ENCODE measurements around the gene RASA3. TPM values are rescaled to one million over a fixed set of nuclear protein-coding genes. Genes with fewer than 3 reads are reported as not detected.
A peak's percentile ranks its signal among the peaks of the same experiment; 100 is the strongest.

The RASA3 gene
- total RNA-seq, 1 experiment from 2014 or later: 10.0 TPM

DNA sequence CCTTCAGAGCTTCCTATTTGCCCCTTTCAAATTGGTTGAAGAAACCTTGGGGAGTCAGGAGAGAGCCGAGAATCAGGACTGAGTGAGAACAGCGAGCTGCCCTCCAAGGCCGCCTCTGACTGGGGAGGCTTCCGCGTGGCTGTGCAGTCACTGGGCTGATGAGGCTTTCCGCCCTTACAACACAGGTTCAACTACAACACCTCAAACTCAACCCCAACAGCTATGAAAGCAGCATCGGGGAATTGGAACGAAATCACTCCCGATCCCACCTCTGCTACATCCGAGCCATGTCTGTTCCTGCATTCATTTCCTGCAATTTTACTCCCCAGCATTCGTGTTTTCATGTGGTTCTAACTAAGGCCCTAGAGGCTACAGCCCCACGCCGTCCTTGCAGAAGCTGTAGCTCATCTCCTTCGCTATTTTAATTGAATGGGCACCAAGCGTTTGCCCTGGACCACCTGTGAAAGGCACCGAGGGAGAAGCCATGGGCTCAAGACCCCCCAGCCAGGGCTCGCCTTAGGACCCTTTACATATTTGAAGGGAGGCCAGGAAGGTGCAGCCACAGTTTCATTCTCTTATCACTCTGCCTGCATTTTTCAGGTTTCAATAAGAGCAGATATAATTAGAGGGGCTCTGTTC is 12.3 kb upstream of the RASA3 start:
- Histone ChIP-seq H3K27ac (no peak overlapping the region), H3K9me3 (ENCODE audit: insufficient read depth, low read depth) (no peaks in the 10 kb centered on the region), H3K36me3 (ENCODE audit: low read depth) (no peaks in the 10 kb centered on the region), H3K4me2 (no peak overlapping the region), H3K9me2 (ENCODE audit: insufficient read depth) (no peaks in the 10 kb centered on the region), H3K79me2 (ENCODE audit: low read depth) (no peaks in the 10 kb centered on the region), H3F3A (ENCODE audit: insufficient read depth, low read depth) (peaks cover 15% of the 10 kb centered on the region), H2AFZ (no peak overlapping the region), H3K4me3 (no peak overlapping the region), H3K4me1 (replicated peaks; ENCODE audit: insufficient read depth) (peaks cover 3% of the 10 kb centered on the region; the same call in 1 of the 2 replicates), H4K20me1 (ENCODE audit: insufficient read depth) (no peaks in the 10 kb centered on the region), H3K27me3 (ENCODE audit: insufficient read depth, low read depth) (no peaks in the 10 kb centered on the region)
- TF ChIP-seq, protein P1, sequence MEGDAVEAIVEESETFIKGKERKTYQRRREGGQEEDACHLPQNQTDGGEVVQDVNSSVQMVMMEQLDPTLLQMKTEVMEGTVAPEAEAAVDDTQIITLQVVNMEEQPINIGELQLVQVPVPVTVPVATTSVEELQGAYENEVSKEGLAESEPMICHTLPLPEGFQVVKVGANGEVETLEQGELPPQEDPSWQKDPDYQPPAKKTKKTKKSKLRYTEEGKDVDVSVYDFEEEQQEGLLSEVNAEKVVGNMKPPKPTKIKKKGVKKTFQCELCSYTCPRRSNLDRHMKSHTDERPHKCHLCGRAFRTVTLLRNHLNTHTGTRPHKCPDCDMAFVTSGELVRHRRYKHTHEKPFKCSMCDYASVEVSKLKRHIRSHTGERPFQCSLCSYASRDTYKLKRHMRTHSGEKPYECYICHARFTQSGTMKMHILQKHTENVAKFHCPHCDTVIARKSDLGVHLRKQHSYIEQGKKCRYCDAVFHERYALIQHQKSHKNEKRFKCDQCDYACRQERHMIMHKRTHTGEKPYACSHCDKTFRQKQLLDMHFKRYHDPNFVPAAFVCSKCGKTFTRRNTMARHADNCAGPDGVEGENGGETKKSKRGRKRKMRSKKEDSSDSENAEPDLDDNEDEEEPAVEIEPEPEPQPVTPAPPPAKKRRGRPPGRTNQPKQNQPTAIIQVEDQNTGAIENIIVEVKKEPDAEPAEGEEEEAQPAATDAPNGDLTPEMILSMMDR (conservative IDR thresholded peaks at IDR 0.05): no peak
- no peak for TF ChIP-seq EZH2 (IDR thresholded peaks at IDR 0.05; ENCODE audit: low read depth)
- no peak for DNase-seq
- intact Hi-C loops (cut with micrococcal nuclease; ENCODE audit: unreplicated experiment): no loop called here
- ChIA-PET POLR2A (ENCODE audit: unreplicated experiment) (no interaction called here), CTCF (no interaction called here)
- BruUV-seq (replicated peaks): no TSS peak

DNA sequence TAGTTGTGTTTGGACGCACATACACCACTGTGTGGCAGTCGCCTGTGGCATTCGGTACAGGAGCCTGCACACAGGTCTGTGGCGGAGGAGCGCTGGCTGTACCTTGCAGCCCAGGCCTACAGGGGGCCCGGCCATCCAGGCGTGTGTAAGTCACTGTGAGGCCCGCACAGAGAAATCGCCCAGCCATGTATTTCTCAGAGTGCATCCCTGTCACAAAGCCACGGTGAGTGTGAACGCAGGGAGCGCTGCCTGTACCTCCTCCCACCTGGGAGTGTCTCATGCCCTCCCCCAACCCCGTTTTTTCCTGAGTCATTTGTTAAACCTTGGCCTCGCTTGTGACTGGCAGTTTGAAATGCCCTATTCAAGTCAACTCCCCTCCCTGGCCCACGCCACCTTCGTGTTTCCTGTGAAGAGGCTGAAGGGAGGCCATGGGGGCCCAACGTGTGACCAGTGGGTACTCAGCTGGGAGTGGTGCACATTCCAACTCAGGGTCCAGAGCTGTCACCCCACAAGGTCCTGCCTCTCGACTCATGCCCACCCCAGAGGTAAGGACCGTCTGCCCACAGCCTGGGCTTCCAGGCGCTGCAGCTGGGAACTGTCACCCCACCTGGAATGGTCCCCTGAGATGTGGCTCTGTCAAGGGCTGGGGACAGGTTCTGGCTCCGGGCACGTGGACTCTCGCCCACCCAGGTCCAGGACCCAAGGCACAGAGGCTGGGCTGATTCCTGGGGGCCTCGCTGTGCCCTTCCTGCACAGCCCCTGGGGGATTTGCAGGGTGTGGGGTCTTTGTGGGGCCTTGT is 11.6 kb upstream of the RASA3 start:
- Histone ChIP-seq H3K36me3 (ENCODE audit: low read depth) (no peaks in the 10 kb centered on the region), H2AFZ (no peak overlapping the region), H3K4me3 (no peak overlapping the region), H3K9me3 (ENCODE audit: insufficient read depth, low read depth) (no peaks in the 10 kb centered on the region), H3K27me3 (ENCODE audit: insufficient read depth, low read depth) (no peaks in the 10 kb centered on the region), H3F3A (ENCODE audit: insufficient read depth, low read depth) (peaks cover 15% of the 10 kb centered on the region), H3K4me2 (no peak overlapping the region), H3K4me1 (replicated peaks; ENCODE audit: insufficient read depth) (no peaks in the 10 kb centered on the region), H3K9me2 (ENCODE audit: insufficient read depth) (no peaks in the 10 kb centered on the region), H3K79me2 (ENCODE audit: low read depth) (no peaks in the 10 kb centered on the region), H4K20me1 (ENCODE audit: insufficient read depth) (no peaks in the 10 kb centered on the region), H3K27ac (no peak overlapping the region)
- no peak for TF ChIP-seq EZH2 (IDR thresholded peaks at IDR 0.05; ENCODE audit: low read depth)
- TF ChIP-seq, protein P1 (conservative IDR thresholded peaks at IDR 0.05): peak; percentile 42
- BruUV-seq (replicated peaks): no TSS peak
- DNase-seq: no peak
- ChIA-PET POLR2A (ENCODE audit: unreplicated experiment) (no interaction called here), CTCF (no interaction called here)
- intact Hi-C loops (cut with micrococcal nuclease; ENCODE audit: unreplicated experiment): no loop called here

DNA sequence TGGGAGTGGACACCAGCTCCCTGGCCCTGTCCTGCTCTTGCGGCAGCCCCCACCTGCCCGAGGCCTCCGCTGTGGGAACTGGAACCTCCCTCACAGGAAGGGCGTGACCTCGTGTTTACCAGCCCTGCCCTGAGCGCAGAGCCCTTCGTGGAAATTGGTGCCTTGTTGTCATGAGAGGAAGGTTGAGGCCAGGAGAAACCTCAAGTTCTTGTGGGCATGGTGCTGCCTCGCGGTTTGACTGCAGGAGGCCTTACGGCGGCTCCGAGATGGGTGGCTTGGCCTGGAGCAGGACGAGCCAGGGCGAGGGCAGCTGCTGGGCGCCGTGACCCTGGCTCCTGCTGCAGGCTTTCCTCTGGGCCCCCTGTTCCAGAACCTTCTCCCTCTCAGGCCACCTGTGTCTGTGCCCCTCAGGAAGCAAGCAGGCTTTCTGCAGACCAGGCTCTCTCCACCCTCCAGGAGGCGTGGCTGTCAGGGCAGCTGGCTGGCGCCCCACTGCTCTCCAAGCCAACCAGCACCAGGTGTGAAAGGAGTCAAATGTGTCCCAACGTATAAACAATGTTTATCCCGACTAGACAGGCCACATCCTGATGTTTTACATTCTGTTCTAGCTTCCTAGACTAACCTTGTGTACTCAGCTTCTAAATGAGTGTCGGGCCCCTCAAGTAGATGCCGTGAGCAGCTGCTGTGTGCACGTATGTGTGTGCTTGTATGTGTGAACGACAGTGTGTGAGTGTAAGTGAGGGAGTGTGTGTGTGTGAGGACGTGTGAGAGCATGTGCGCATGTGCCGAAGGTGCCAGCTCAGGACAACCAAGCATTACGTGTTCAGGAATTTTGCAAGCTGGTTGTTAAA is 10.4 kb upstream of the RASA3 start:
- no peak for DNase-seq
- no TSS peak for BruUV-seq (replicated peaks)

More for the DNA sequence above, 10.4 kb upstream of the RASA3 start:
- Histone ChIP-seq H3K27ac (no peak overlapping the region), H2AFZ (no peak overlapping the region), H3K4me3 (no peak overlapping the region), H3K4me1 (replicated peaks; ENCODE audit: insufficient read depth) (no peaks in the 10 kb centered on the region), H3K9me3 (ENCODE audit: insufficient read depth, low read depth) (no peaks in the 10 kb centered on the region), H4K20me1 (ENCODE audit: insufficient read depth) (no peaks in the 10 kb centered on the region), H3K9me2 (ENCODE audit: insufficient read depth) (no peaks in the 10 kb centered on the region), H3K36me3 (ENCODE audit: low read depth) (no peaks in the 10 kb centered on the region), H3F3A (ENCODE audit: insufficient read depth, low read depth) (peaks cover 15% of the 10 kb centered on the region), H3K4me2 (no peak overlapping the region), H3K79me2 (ENCODE audit: low read depth) (no peaks in the 10 kb centered on the region), H3K27me3 (ENCODE audit: insufficient read depth, low read depth) (no peaks in the 10 kb centered on the region)
- POLR2A ChIA-PET (ENCODE audit: unreplicated experiment): no interaction called here
- TF ChIP-seq, protein P1 (conservative IDR thresholded peaks at IDR 0.05): no peak
- TF ChIP-seq EZH2 (IDR thresholded peaks at IDR 0.05; ENCODE audit: low read depth): no peak
- CTCF ChIA-PET: no interaction called here
- intact Hi-C loops (cut with micrococcal nuclease; ENCODE audit: unreplicated experiment): no loop called here
